NCI-H2171 treated with DMSO at 0.1 percent for 48 hours (cell line): Measurements from ENCODE around the gene BMP2K.

ENCODE experiments used
- DNase-seq: peaks from one replicate; lab custom pipeline; 2025; lab: John Stamatoyannopoulos, UW

The BMP2K gene

GRCh38 chr4:78937837-78938236 lies 161.7 kb downstream of the BMP2K start:
- DNase-seq, result no peak

- no peak for DNase-seq
These were observed 162.3 kb downstream of the BMP2K start for GRCh38 chr4:78938474-78938867.

- peak; percentile 75 for DNase-seq
These were observed 162.9 kb downstream of the BMP2K start, which contains the start of gene PAQR3 for GRCh38 chr4:78938868-78939666. TSS of gene PAQR3 (minus strand) at chr4:78939438. CDS start at chr4:78939224, 214 bp downstream.

- peak; percentile 53 for DNase-seq
These were observed 163.5 kb downstream of the BMP2K start for GRCh38 chr4:78939667-78940008.

DNA sequence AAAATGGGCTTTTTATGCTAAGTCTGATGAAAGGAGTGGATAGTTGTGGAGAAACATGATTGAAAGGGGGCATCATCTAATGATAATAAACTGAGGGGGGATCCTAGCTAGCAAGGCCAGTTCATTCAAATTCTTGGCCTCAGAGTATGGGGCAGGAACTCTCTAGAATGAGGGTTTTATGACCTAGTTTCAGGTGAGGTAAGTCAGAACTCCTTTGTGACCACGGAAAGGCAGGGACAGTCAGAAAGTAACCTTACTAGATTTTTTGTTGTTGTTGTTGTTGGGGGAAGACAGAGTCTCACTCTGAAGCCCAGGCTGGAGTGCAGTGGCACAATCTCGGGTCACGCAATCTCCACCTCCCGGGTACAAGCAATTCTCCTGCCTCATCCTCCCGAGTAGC lies 164.6 kb downstream of the BMP2K start:
- no peak for DNase-seq

GRCh38 chr4:78944381-78944780 lies 168.2 kb downstream of the BMP2K start:
- no peak for DNase-seq

DNA sequence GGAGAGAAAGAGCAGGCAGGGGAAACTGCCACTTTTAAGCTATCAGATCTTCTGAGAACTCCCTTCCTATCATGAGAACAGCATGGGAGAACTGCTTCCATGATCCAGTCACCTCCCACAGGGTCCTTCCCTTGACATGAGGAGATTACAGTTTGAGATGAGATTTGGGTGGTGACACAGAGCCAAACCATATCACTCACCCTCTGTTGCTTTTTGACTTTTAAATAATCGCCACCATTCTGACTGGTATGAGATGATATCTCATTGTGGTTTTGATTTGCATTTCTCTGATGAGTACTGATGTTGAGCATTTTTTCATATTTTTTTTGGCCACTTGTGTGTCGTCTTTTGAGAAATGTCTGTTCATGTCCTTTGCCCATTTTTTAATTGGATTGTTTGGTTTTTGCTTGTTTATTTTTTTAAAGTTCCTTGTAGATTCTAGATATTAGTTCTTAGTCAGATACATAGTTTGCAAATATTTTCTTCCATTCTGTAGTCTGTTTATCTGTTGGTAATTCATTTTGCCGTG lies 169.6 kb downstream of the BMP2K start:
- no peak for DNase-seq

DNA sequence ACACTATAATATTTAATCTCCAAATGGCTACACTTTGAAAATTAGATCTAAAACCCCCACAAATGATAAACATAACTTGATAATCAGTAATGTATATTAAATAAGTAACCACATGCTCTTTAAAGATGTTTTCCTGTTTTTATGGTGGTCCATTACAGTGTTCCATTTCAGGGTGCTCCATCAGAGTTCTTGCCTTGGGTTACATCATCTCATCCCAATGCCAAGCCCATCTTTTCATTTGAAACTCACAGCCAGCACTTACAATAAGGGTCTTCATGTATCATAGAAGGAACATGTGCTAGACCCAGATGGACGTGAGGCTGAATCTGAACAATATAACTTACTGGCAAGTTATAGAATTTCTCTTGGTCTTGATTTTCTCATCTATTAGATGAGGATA lies 173.6 kb downstream of the BMP2K start:
- DNase-seq, result no peak

GRCh38 chr4:78951862-78952472 lies 175.8 kb downstream of the BMP2K start:
- DNase-seq, result peak; percentile 58

GRCh38 chr4:78953231-78953630 lies 177.1 kb downstream of the BMP2K start:
- no peak for DNase-seq

DNA sequence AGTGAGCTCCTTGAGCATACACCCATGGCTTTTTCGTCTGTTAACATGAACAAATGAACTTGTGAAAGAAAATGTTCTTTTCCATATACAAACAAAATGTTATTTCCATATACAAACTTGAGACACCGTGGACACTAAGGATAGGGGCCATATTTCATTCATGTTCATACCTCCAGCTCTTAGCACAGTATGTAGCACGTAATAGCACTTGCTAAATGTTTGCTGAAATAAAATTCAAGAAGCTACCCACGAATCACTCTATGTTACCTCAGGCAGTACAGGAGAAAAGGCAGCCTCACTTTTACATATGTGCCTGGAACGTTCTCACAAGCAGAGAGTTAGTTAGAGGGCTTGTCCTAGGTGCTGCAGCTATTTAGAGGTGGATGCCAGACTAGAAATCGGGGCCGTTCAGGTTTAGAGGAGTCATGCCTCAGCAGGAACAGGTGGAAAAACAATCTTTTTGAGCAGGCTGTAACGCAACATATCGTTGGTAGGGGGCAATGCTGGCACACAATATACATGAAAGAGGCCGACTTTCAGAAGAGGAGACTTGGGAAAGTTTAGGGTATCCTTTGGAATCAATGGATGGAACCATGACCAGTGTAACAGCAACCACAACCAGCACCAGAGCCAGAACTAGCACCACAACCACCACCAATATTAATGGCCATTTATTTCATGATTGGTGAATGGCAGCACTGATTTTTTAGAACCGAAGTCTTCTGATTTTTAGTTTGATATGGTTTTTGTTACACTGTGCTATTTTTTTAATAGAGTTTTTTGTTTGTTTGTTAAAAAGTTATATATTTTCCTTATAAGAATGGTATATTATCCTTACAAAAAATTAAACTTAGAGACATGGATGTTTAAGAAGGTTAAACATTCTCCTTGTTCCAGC lies 177.9 kb downstream of the BMP2K start:
- DNase-seq, result peak; percentile 76

DNA sequence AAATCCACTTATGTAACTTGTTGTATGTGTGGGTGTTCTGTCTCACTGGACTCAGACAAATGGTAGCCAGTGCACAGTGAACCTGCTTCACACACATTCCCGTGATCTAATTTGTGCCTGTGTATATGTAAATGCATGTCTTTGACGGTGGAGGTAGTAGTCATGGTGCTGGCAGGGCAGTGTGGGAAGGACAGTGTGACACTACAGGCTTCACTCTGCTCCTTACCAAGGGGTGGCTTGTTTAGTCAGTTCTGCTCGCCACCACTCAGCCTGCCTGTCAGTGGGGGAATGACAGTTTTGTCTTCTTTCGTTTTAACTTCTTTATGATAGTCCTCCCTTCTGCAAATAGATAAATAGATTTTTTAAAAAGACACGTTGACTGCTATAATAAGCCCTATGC lies 180.8 kb downstream of the BMP2K start:
- DNase-seq, result no peak

- DNase-seq, result no peak
These were observed 184.8 kb downstream of the BMP2K start for GRCh38 chr4:78960926-78961325.
